Limb (tissue), 2 donors: Measurements from ENCODE around the gene CACNA1E.

Experiments used
- DNase-seq, 2 donors: peaks; one replicate each; pipeline ENCODE4 v3.0.0-alpha.2; 2016; ENCODE audit errors: extremely low spot score in 2 of 2

The CACNA1E gene

GRCh38 chr1:181483285-181484195 is at the start of gene CACNA1E:
Gene CACNA1E, plus strand, starts transcription at chr1:181483517. Its CDS starts 228 bp downstream, at chr1:181483745.
- peak in 1 of 2 donors; percentile 45 for DNase-seq

DNA sequence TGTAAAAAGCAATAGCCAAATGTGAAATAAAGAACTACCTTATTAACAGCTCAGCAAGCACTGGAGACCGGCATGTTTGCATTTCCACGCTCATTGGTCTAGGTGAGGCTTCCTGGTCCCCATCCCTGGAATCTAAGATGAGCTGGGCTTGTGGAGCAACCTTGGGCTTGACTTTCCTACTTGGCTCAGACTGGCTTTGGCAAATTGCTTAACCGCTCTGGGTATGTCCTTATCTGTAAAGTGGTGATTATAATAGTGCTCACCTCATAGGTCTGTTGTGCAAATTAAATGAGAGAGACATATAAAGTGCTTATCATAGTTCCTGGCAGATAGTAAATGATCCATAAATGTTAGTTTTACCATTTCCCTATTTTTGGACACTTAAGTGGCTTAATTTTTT is 49.4 kb upstream of the CACNA1E start:
- no peak for DNase-seq

DNA sequence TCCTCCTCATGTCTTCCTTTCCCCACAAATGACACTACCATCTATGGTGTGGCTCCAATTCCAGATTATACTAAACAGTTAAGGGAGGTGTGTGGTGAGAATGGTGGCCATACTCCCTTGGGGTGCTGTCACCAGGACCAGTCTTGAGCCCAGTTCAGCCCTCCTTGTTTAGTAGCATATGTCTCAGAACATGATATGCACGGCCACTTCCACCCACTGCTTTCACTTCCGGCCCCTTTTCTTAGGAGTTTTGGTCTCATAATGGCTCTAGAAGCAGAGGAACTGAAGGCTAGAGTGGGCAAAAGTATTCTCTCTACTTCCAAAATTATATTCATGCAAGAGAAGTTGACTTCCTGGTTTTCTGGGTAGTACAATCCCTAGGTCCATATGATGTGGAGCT is 45.3 kb upstream of the CACNA1E start:
- no peak for DNase-seq

GRCh38 chr1:181440510-181440909 is 42.8 kb upstream of the CACNA1E start:
- DNase-seq, result no peak

- DNase-seq, result no peak
Observed at GRCh38 chr1:181442181-181442525, 41.2 kb upstream of the CACNA1E start.

DNA sequence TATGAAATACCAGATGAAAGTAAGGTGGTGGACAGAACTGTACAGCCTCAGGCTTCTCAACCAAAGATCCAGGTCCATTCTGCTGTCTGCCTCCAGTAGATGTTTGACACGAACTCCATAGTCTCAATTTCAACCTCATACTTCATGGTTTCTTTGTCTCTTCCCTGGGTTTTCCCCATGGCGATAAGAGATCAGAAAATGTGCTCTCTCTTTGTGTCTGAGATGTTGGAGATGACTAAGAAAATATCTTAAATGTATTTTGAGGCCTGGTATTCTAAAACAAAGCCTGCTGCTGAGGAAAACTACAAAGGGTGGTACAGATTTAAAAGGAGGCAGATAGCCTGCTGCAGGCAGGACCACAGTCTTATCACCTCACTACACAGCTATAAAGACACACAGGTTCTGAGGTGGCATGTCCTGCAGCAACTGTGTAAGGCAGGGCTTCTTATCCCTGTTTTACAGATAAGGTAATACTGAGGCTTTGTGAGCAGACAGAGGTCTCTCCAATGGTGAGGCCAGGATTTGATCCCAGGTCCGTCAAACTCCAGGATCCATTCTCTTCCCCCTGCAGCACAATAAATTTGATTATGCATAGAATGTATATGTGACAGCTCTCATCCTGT is 40.0 kb upstream of the CACNA1E start:
- no peak for DNase-seq

- no peak for DNase-seq
Observed at GRCh38 chr1:181445436-181445835, 37.9 kb upstream of the CACNA1E start.

DNA sequence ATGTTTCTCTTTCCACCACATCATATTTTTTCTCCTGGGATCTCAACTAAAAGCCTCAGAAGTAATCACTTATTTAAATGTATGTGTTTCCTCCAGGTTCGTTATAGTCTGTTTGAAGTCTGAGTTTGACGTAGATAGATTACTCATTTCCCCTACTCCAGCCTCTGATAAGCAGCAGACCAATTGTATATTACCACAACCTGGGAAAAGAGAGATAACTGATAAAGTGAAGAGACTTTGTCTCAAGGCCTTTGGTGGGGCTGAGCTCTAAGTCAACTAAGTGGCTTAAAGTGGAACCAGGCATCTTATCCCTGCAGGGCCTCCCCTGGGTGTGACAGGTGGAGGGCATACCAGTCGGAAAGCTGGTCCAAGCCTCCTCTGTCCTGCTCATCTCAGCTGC is 34.9 kb upstream of the CACNA1E start:
- DNase-seq, result no peak

DNA sequence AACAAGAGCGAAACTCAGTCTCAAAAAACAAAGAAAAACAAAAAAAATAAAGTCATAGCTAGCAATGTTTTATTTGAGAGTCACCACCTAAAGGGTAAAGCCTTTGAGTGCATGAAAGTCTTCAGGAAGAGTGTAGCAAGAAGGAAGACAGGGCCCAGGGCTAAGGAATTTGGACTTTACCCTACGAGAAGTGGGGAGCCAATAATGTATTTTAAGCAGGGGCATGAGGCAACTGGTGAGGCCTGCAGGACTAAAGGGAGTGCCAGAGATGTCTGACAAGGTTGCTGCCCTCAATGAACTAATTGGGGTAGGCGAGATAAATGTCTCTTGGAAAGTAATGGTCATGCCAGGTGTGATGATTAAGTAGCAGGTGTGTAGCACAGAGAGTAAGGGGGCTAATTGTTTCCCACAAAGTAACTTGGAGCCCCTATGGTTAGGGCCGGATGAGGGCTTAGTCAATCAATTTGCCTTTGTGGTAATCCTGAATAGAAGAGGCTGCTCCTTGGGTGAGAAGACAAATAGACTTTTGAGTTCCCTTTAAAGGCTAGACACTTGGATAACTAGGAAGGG is 31.6 kb upstream of the CACNA1E start:
- DNase-seq, result no peak

GRCh38 chr1:181452746-181453145 is 30.6 kb upstream of the CACNA1E start:
- no peak for DNase-seq

DNA sequence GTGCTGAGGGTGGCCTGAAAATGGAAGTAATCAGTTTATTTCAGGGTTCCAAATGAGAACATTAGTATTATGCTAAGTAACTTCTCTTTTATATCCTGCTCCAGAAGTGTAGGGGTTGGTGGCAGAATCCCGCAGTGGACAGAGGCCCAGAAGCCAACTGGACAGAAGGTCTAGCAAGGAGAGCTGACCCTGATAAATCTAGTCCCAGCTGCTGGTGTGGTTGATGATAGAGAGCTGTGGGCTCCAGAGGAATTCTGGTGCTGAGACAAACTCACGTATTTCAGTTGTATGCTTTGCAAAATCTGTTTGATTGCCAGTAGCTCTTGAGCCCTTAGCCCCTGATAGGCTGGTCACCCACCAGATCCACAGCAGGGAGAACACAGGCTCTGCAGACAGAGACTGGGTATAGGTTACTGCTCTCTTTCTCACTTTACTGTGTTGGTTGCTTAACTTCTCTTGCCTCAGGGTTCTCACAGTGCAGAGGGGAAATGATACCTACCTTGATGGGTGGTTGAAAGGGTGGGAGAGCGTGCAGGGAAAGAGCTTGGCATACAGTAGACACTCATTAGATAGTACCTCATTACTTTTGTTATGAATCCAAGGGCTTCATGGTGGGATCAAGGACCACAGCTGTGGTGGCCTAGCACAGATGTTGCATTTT is 29.6 kb upstream of the CACNA1E start:
- no peak for DNase-seq

GRCh38 chr1:181456551-181456950 is 26.8 kb upstream of the CACNA1E start:
- DNase-seq, result no peak

GRCh38 chr1:181458419-181458818 is 24.9 kb upstream of the CACNA1E start:
- DNase-seq, result no peak

GRCh38 chr1:181459067-181459466 is 24.2 kb upstream of the CACNA1E start:
- no peak for DNase-seq

- no peak for DNase-seq
Observed at GRCh38 chr1:181469829-181470228, 13.5 kb upstream of the CACNA1E start.

DNA sequence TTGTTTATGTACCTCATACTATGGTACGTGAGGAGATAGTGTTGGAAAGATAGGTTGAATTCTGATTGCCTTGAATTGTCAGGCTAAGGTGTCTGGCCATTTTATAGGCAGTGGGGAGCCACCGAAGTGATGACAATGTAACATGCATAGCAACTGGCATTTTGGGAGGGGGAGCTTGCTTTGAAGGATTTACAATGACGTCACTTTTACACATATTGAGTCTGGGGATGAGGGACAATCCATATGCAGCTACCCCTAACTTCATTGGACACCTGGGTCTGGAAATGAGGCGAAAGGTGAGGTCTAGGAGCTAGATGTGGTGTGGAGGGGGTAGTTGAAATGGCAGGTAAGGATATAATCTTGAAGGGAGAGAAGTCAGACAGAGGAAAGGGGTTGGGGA is 7.7 kb upstream of the CACNA1E start:
- no peak for DNase-seq

DNA sequence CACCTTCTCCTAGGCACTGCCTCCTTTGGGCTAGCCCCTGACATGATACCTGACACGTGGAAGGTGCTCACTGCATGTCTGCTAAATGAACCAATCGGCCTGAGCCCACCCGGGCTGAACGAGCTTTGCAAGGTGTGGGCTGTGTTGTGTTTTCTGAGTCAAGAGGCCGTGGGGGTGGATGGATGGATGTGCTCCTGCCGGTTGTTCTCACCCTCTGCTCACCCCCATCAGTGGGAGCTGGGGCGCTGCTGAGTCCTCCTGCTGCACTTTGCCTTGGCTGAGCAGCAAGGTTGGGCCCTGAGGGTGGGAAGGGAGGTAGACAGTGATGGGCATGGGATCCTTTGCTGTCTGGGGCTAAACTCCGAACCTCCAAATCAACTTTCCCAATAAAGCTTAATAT is 6.7 kb upstream of the CACNA1E start:
- no peak for DNase-seq

DNA sequence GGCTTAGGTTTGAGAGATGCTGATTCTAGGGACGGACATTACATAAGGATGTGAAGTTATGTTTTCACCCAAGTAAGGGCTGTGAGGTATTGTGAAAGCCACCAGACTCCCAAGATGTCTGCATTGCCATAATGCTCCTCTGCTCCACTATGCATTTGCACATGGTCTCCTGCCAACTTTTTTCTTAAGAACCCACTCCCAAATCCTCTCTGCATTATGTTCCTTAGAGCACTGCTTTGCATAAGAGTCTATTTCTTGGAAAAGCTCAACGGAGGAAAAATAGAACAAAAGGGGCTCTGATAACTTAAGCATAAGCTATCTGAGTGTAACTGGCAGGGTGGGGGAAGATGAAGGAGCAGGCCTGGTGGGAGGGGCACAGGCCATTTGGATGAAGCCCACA is 5.0 kb upstream of the CACNA1E start:
- DNase-seq, result no peak

DNA sequence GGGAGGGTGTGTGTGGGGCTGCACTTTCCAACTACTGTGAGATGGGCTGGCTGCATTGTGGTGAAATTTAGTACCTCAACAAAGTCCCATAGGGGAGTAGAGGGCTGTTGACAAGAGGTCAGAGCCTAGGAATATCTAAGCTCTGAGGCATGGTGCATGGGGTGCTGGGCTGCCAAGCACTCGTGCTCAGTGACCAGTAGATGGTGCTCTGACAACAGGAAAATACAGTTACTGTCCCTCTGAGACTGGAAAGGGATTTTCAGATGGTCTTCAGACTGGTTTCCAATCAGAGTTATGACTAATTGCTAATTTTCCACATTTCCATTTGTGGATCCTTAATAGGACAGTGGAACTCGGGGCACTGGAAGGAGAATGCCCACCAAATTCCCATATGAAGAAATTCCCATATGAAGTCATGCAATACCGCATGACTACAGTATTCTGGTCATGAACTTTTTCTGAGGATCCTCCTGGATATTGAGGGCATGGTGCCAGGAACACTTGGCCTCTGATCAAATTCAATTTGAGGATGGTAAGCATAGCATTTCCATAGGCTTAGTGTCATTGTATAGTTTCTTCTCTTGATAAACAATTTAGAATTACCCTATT is 4.1 kb upstream of the CACNA1E start:
- peak; percentile 52 to 71 for DNase-seq

DNA sequence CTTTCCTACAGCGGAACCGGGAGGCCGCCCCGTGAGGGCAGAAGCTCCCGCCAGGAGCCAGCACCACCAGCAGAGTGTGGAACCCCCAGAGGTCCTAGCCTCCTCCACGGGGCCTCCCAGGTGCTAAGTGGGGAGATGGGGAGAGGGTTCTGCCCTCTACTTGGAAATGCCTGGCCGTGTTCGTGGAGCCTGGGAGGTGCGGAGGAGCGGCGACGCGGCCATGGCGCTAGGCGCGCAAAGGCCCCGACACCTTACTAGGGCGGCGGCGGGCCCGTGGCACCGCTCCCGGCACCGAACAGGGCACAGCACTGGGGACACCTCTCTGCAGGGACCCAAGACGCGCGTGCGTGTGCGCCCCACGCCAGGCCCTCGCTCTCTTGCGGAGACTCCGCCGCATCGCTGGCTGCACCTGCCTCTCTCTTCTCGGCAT is 1.3 kb upstream of the CACNA1E start:
- peak in 1 of 2 donors; percentile 41 for DNase-seq

GRCh38 chr1:181482521-181483284 is 614 bp upstream of the CACNA1E start:
- DNase-seq, result peak in 1 of 2 donors; percentile 73
